AG09309 (cell line): ENCODE measurements around the gene RPN1.

ENCODE experiments used
- DNase-seq: peaks from one replicate; pipeline ENCODE4 v3.0.0-alpha.2; 2010; ENCODE audit warnings: low read depth
- H3K4me3 ChIP-seq: 2 replicates; pipeline ENCODE4 v1.5.1; 2011; ENCODE audit warnings: mild to moderate bottlenecking, low read depth, low read length, moderate library complexity; ENCODE audit not compliant: control insufficient read depth
- CTCF ChIP-seq: IDR thresholded peaks from 2 replicates; pipeline ENCODE4 v1.5.1; 2011; ENCODE audit warnings: mild to moderate bottlenecking, low read depth, low read length, inconsistent platforms; ENCODE audit not compliant: insufficient read depth, control insufficient read depth; ENCODE audit errors: missing control alignments

The RPN1 gene

GRCh38 chr3:128624526-128625138 lies 26.0 kb downstream of the RPN1 start:
- no peak for TF ChIP-seq CTCF
- no peak for DNase-seq
- no peak overlapping the region for H3K4me3 ChIP-seq

GRCh38 chr3:128623762-128624176 lies 26.8 kb downstream of the RPN1 start:
- peak; percentile 62 for DNase-seq
- H3K4me3 ChIP-seq: no peak overlapping the region
- no peak for TF ChIP-seq CTCF

DNA sequence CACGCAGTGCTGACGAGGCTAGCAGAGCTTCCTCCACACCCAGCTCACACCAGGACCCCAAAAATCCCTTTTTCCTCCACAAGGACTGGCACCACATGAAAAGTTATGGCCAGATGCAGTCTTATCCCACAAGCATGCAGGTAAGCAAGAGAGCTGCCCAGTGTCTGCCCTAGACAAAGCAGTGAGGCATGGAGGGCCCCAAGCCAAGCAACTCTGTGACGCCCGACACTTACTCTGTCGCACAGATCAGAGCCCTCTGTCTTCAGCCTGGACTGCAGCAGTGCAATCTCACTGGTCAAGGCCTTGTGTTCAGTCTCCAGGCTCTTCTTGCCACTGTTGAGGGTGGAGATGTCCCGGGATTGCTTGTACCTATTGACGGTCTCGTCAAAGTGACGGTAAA lies 28.7 kb downstream of the RPN1 start:
- no peak for TF ChIP-seq CTCF
- DNase-seq: no peak
- H3K4me3 ChIP-seq: no peak overlapping the region

DNA sequence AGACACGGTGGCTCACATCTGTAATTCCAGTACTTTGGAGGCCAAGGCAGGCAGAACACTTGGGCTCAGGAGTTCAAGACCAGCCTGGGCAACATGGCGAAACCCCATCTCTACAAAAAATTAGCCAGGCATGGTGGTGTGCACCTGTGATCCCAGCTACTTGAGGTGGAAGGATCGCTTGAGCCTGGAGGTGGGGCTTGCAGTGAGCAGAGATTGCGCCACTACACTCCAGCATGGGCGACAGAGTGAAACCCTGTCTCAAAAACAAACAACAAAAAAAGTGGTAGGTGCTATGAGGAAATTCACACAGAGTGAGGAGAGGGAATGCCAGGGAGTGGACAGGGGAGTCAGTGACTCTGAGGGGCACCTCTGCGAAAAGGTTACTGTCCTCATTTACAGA lies 29.4 kb downstream of the RPN1 start:
- no peak overlapping the region for H3K4me3 ChIP-seq
- TF ChIP-seq CTCF: no peak
- DNase-seq: no peak

DNA sequence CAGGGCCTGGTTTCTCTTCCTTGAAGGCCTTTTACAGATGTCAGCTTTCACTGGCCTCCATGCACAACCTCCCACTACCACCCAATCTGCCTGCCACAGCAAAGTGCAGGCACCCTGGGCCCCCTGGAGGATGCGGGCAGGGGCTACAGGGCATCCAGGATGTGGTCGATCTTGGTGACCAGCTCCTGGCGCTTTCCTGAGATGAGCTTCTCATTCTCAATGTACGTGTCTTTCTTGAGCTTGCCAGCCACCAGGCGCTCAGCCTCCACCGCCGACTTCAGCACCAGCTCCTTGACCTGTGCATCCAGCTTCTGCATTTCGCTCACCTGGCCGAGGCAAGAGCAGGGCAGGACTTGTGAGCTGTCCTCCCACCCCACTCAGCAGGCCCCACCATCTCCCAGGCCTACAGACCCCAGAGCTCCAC lies 30.3 kb downstream of the RPN1 start:
- no peak for DNase-seq
- TF ChIP-seq CTCF: no peak
- H3K4me3 ChIP-seq: no peak overlapping the region

DNA sequence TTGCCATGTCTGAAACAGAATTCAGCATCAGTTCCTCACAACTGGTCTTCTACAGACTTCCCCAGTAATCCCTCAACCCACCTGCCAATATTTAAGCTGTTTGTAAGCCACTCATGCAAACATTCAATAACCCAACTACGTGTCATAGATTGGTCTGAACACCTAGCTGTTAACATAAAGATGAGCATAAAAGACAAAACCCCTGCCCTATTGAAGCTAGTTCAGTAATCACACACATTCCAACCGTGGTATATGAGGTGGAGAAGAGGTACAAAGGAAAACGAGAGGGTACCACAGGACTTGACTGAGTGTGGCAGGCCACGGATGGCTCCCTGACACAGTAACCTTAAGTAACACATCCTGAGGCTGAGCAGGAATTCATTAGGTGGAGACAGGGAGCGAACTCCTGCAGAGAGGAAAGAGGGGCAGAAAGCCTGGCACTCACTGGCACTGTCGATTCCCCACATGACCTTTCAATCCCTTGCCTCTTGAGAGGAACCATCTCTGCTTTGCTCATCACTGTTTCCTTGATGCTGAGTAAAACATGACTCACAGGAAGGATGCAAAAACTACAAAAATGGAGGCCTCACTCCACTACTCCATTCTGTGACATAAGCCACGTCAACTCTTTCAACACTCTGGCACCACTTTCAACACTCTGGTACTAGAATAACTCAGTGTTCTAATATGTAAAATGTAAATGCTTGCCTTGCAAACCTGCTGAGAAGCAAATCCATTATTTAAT lies 31.3 kb downstream of the RPN1 start:
- peak; percentile 52 for DNase-seq
- no peak overlapping the region for H3K4me3 ChIP-seq
- TF ChIP-seq CTCF: no peak
